Spleen (tissue), 7 donors: ENCODE data around the gene SCGB1C1.

Source experiments
- CTCF ChIP-seq, 11 experiments: fragments of 200-600 bp in 7 of 11; fragments of 450-650 bp in 4 of 11; sonication (generic) in 4 of 11; IDR thresholded peaks in 8 of 11; conservative IDR thresholded peaks in 3 of 11; 1 replicate in 7 of 11; 2 replicates in 4 of 11; pipeline versions ENCODE4 v1.4.0 to v1.8.0; 2016 to 2021; ENCODE audit warnings: antibody characterized with exemption in 11 of 11, inconsistent platforms in 4 of 11, mild to moderate bottlenecking in 1 of 11
- POLR2A ChIP-seq, 3 donors: fragments of 450-650 bp; IDR thresholded peaks; one replicate each; pipeline ENCODE4 v1.5.1; 2017; ENCODE audit warnings: antibody characterized with exemption in 3 of 3, mild to moderate bottlenecking in 1 of 3
- donor health status: DM: no; HTN: no; CAD: no; lungs with moderate emphysema.
- donor health status: DM: no; HTN: no; CAD: no.
- donor health status: DM: no; HTN: no; CAD: no.

DNA sequence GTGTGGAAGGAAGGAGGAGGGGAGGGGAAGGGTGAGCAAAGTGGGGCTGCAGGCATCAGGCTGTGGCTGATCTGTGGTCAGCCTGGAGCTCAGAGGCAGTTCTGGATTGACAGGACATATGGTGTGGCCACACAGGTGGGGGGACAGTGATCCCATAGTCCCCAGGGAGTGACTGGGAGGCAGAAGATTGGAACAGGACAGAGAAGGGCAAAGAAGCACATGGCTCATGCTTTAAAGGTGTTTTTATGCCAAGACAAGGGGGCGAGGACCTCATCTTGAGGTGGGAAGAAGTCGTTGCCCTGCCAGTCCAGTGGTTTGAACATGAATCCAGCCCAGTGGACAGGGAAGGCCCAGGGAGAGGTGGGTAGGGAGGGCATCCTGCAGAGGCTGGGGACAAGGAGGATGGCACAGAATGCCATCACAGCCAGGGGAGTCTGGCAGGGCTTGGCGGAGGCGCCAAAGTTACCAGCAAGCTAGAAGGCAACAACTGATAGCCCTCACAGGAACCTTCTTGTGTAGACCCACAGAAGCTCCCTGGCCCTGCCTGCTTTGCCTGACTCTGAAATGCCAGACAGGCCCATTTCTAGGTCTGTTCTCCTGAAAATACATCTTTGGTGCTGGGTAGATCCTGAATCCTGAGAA is 11.2 kb downstream of the SCGB1C1 start:
- TF ChIP-seq CTCF (IDR thresholded peaks at IDR 0.05 in 8 of 11, conservative IDR thresholded peaks at IDR 0.05 in 3 of 11) (no peak), POLR2A (IDR thresholded peaks at IDR 0.05) (no peak)
